H9 (cell line): ENCODE results near the gene GPRC5A. TPM values are rescaled to one million over a fixed set of nuclear protein-coding genes. Genes with fewer than 3 reads are reported as not detected.

Experiments
- DNase-seq: peaks from one replicate; pipeline ENCODE4 v3.0.0-alpha.2; 2017
- H2AFZ ChIP-seq: one replicate; pipeline ENCODE4 v1.6.1; 2013; ENCODE audit warnings: mild to moderate bottlenecking, low read length, control low read depth, moderate library complexity
- H2AK5ac ChIP-seq: 2 replicates; pipeline ENCODE4 v1.6.1; 2013; ENCODE audit warnings: low read length, control low read depth, mixed read lengths; ENCODE audit not compliant: insufficient read length
- H2BK120ac ChIP-seq: one replicate; pipeline ENCODE4 v1.6.1; 2013; ENCODE audit warnings: low read depth, mild to moderate bottlenecking, low read length, control low read depth, inconsistent platforms; ENCODE audit not compliant: poor library complexity, severe bottlenecking
- H2BK12ac ChIP-seq: 2 replicates; pipeline ENCODE4 v1.6.1; 2013; ENCODE audit warnings: low read length, control low read depth, mixed read lengths, low read depth; ENCODE audit not compliant: insufficient read length
- H2BK15ac ChIP-seq: 2 replicates; pipeline ENCODE4 v1.6.1; 2013; ENCODE audit warnings: low read depth, low read length, control low read depth
- H2BK20ac ChIP-seq: one replicate; pipeline ENCODE4 v1.6.1; 2013; ENCODE audit warnings: low read depth, mild to moderate bottlenecking, low read length, control low read depth, inconsistent platforms; ENCODE audit not compliant: poor library complexity, severe bottlenecking
- H2BK5ac ChIP-seq: 2 replicates; pipeline ENCODE4 v1.6.1; 2013; ENCODE audit warnings: low read length, control low read depth, mixed read lengths; ENCODE audit not compliant: insufficient read length
- H3K14ac ChIP-seq: 2 replicates; pipeline ENCODE4 v1.6.1; 2013; ENCODE audit warnings: low read length, control low read depth; ENCODE audit not compliant: insufficient read depth
- H3K18ac ChIP-seq: 2 replicates; pipeline ENCODE4 v1.6.1; 2013; ENCODE audit warnings: low read depth, mild to moderate bottlenecking, mixed read lengths, low read length, control low read depth; ENCODE audit not compliant: insufficient read length
- H3K23ac ChIP-seq: 2 replicates; pipeline ENCODE4 v1.6.1; 2013; ENCODE audit warnings: low read length, control low read depth, mixed read lengths, low read depth; ENCODE audit not compliant: insufficient read length
- H3K23me2 ChIP-seq: 2 replicates; pipeline ENCODE4 v1.6.1; 2013; ENCODE audit warnings: low read depth, mild to moderate bottlenecking, mixed read lengths, low read length, control low read depth; ENCODE audit not compliant: insufficient read length, poor library complexity, severe bottlenecking
- H3K27ac ChIP-seq: 2 replicates; pipeline ENCODE4 v1.5.1; 2013; ENCODE audit warnings: low read length, control low read depth, mixed read lengths, low read depth; ENCODE audit not compliant: insufficient read length
- H3K27me3 ChIP-seq: 2 replicates; pipeline ENCODE4 v1.6.1; 2013; ENCODE audit warnings: low read length, control low read depth, inconsistent platforms; ENCODE audit not compliant: insufficient read depth
- H3K4ac ChIP-seq: 2 replicates; pipeline ENCODE4 v1.6.1; 2013; ENCODE audit warnings: low read depth, mild to moderate bottlenecking, control low read depth, inconsistent platforms, low read length, moderate library complexity
- H3K4me1 ChIP-seq: 2 replicates; pipeline ENCODE4 v1.6.1; 2013; ENCODE audit warnings: low read length, control low read depth, inconsistent platforms; ENCODE audit not compliant: insufficient read depth
- H3K4me2 ChIP-seq: 2 replicates; pipeline ENCODE4 v1.6.1; 2013; ENCODE audit warnings: low read length, control low read depth, mixed read lengths; ENCODE audit not compliant: insufficient read length, insufficient read depth
- H3K56ac ChIP-seq: 2 replicates; pipeline ENCODE4 v1.6.1; 2013; ENCODE audit warnings: low read depth, mild to moderate bottlenecking, mixed read lengths, low read length, control low read depth; ENCODE audit not compliant: insufficient read length
- H3K79me1 ChIP-seq: 2 replicates; pipeline ENCODE4 v1.6.1; 2013; ENCODE audit warnings: low read depth, mild to moderate bottlenecking, moderate library complexity, low read length, control low read depth, inconsistent platforms; ENCODE audit not compliant: insufficient read depth, poor library complexity, severe bottlenecking
- H3K79me2 ChIP-seq: 2 replicates; pipeline ENCODE4 v1.6.1; 2013; ENCODE audit warnings: low read length, control low read depth, inconsistent platforms; ENCODE audit not compliant: insufficient read depth
- H3K9ac ChIP-seq: 2 replicates; pipeline ENCODE4 v1.6.1; 2013; ENCODE audit warnings: low read length, control low read depth, mixed read lengths; ENCODE audit not compliant: insufficient read length; ENCODE audit errors: extremely low read depth
- H3K9me3 ChIP-seq: one replicate; pipeline ENCODE4 v1.6.1; 2013; ENCODE audit warnings: low read depth, low read length, inconsistent platforms; ENCODE audit not compliant: control insufficient read depth
- H3T11ph ChIP-seq: one replicate; pipeline ENCODE4 v1.6.1; 2013; ENCODE audit warnings: mild to moderate bottlenecking, low read length, control low read depth, inconsistent platforms
- H4K20me1 ChIP-seq: one replicate; pipeline ENCODE4 v1.6.1; 2013; ENCODE audit not compliant: control insufficient read depth, insufficient read length, insufficient read depth
- H4K5ac ChIP-seq: 2 replicates; pipeline ENCODE4 v1.6.1; 2013; ENCODE audit warnings: low read depth, mild to moderate bottlenecking, mixed read lengths, low read length, control low read depth; ENCODE audit not compliant: insufficient read length
- H4K8ac ChIP-seq: replicated peaks from 2 replicates; pipeline ENCODE4 v1.6.1; 2013; ENCODE audit warnings: low read length, control low read depth, mixed read lengths, low read depth; ENCODE audit not compliant: insufficient read length
- H4K91ac ChIP-seq: 2 replicates; pipeline ENCODE4 v1.6.1; 2013; ENCODE audit warnings: low read depth, mild to moderate bottlenecking, moderate library complexity, mixed read lengths, low read length, control low read depth; ENCODE audit not compliant: insufficient read length
- H3K27ac Mint-ChIP-seq, 3 experiments: 2 replicates in 2 of 3; 3 replicates in 1 of 3; pipeline ENCODE4 v1.8.0; 2020 to 2021; ENCODE audit warnings: mixed read lengths in 3 of 3, mild to moderate bottlenecking in 1 of 3, moderate library complexity in 1 of 3
- H3K27me3 Mint-ChIP-seq: 2 replicates; pipeline ENCODE4 v1.8.0; 2021; ENCODE audit warnings: low read depth, mild to moderate bottlenecking, moderate library complexity, mixed read lengths
- H3K36me3 Mint-ChIP-seq, 3 experiments: 2 replicates in 2 of 3; 3 replicates in 1 of 3; pipeline ENCODE4 v1.8.0; 2020 to 2021; ENCODE audit warnings: low read depth in 3 of 3, mixed read lengths in 3 of 3; ENCODE audit not compliant: insufficient read depth in 1 of 3
- H3K4me1 Mint-ChIP-seq, 2 experiments: 2 replicates each; pipeline ENCODE4 v1.8.0; 2020; ENCODE audit warnings: mixed read lengths in 2 of 2
- H3K4me3 Mint-ChIP-seq, 2 experiments: 2 replicates in 1 of 2; 3 replicates in 1 of 2; pipeline ENCODE4 v1.8.0; 2020 to 2021; ENCODE audit warnings: mild to moderate bottlenecking in 2 of 2, mixed read lengths in 2 of 2, moderate library complexity in 1 of 2
- H3K9me3 Mint-ChIP-seq, 2 experiments: 2 replicates in 1 of 2; 3 replicates in 1 of 2; pipeline ENCODE4 v1.8.0; 2020; ENCODE audit warnings: mild to moderate bottlenecking in 2 of 2, mixed read lengths in 2 of 2, moderate library complexity in 1 of 2
- WGBS: extraction: QIAGEN DNeasy Blood & Tissue Kit; methylation state at CpG from one replicate; pipeline ENCODE4 v1.1.7; 2013; ENCODE audit warnings: missing lambda C conversion rate, low lambda C conversion rate, mixed read lengths; ENCODE audit not compliant: insufficient read length; ENCODE audit errors: extremely low coverage; 5-methylcytosine and 5-hydroxymethylcytosine counted together
- total RNA-seq: library from RNA; stranded (reverse); gene quantifications from 2 replicates; pipeline ENCODE4 v1.2.1, GENCODE V29; 2021
- TF ChIP-seq, protein P1 (sequence below): fragments of 200-600 bp; sonication (generic); conservative IDR thresholded peaks from 3 replicates; pipeline ENCODE4 v1.8.0; 2021; ENCODE audit warnings: antibody characterized with exemption, mild to moderate bottlenecking

GPRC5A gene
- total RNA-seq, 1 experiment from 2014 or later = 0.09 TPM

- no peaks in the 10 kb centered on the region for H3K79me2 ChIP-seq
- no peak within 1 kb of the TSS for H3K4me3 Mint-ChIP-seq
- no peaks in the 10 kb centered on the region for H3K27me3 Mint-ChIP-seq
- no peaks in the 10 kb centered on the region for H3K27me3 ChIP-seq
- H4K5ac ChIP-seq = no peak within 1 kb of the TSS
- no peak within 1 kb of the TSS for H3K23ac ChIP-seq
- no CpG with 5 or more reads among the region's 6 CpGs for WGBS
- H3K23me2 ChIP-seq = no peaks in the 10 kb centered on the region
- H2BK120ac ChIP-seq = no peak within 1 kb of the TSS
- H2BK5ac ChIP-seq = no peak within 1 kb of the TSS
- no peaks in the 10 kb centered on the region for H3K79me1 ChIP-seq
- DNase-seq = no peak
- no peak within 1 kb of the TSS for H3K27ac Mint-ChIP-seq
- no peak within 1 kb of the TSS for H3K14ac ChIP-seq
- no peak within 1 kb of the TSS for H3K4ac ChIP-seq
- no peak within 1 kb of the TSS for H4K91ac ChIP-seq
- H3K9me3 ChIP-seq = no peaks in the 10 kb centered on the region
- no peak within 1 kb of the TSS for H3K4me2 ChIP-seq
- no peak within 1 kb of the TSS for H2BK20ac ChIP-seq
- H3K4me1 Mint-ChIP-seq = no peaks in the 10 kb centered on the region
- H3K36me3 Mint-ChIP-seq = peaks cover 0 to 10% (median 0%) of the 10 kb centered on the region in 3 experiments; a peak in 2 of 7 replicates
- H3K4me1 ChIP-seq = no peaks in the 10 kb centered on the region
- no peak within 1 kb of the TSS for H2BK15ac ChIP-seq
- no peak within 1 kb of the TSS for H2BK12ac ChIP-seq
- H3K27ac ChIP-seq = no peak within 1 kb of the TSS
- no peaks in the 10 kb centered on the region for H3K9me3 Mint-ChIP-seq
- TF ChIP-seq, protein P1, sequence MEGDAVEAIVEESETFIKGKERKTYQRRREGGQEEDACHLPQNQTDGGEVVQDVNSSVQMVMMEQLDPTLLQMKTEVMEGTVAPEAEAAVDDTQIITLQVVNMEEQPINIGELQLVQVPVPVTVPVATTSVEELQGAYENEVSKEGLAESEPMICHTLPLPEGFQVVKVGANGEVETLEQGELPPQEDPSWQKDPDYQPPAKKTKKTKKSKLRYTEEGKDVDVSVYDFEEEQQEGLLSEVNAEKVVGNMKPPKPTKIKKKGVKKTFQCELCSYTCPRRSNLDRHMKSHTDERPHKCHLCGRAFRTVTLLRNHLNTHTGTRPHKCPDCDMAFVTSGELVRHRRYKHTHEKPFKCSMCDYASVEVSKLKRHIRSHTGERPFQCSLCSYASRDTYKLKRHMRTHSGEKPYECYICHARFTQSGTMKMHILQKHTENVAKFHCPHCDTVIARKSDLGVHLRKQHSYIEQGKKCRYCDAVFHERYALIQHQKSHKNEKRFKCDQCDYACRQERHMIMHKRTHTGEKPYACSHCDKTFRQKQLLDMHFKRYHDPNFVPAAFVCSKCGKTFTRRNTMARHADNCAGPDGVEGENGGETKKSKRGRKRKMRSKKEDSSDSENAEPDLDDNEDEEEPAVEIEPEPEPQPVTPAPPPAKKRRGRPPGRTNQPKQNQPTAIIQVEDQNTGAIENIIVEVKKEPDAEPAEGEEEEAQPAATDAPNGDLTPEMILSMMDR = no peak
- H3K9ac ChIP-seq = no peak within 1 kb of the TSS
- no peak within 1 kb of the TSS for H2AFZ ChIP-seq
- no peak within 1 kb of the TSS for H3T11ph ChIP-seq
- no peak within 1 kb of the TSS for H3K18ac ChIP-seq
- no peak within 1 kb of the TSS for H3K56ac ChIP-seq
- H2AK5ac ChIP-seq = no peak within 1 kb of the TSS
- H4K20me1 ChIP-seq = no peaks in the 10 kb centered on the region
- no peak within 1 kb of the TSS for H4K8ac ChIP-seq
Measured at GRCh38 chr12:12952036-12952435, 60.7 kb downstream of the GPRC5A start, which contains the start of gene GPRC5D. TSS of gene GPRC5D (minus strand) at chr12:12952170. CDS start at chr12:12950384, 1,786 bp downstream.
